GM12891 (cell line): ENCODE measurements around the gene CD81.

Source experiments
- DNase-seq: peaks from one replicate; pipeline ENCODE4 v3.0.0; 2011; ENCODE audit warnings: low spot score; ENCODE audit not compliant: insufficient read length
- FAIRE-seq: peaks from 2 replicates; lab custom pipeline; 2011; peaks lifted over from hg19 to GRCh38; lab: Jason Lieb, UNC
- PAX5 ChIP-seq: IDR thresholded peaks from 2 replicates; pipeline ENCODE4 v1.6.1; 2011; ENCODE audit warnings: low read length, moderate library complexity, mild to moderate bottlenecking; ENCODE audit not compliant: insufficient read depth, severe bottlenecking
- POLR2A ChIP-seq: IDR thresholded peaks from 2 replicates; pipeline ENCODE4 v1.6.1; 2011; ENCODE audit warnings: low read depth, low read length, control low read depth
- POLR2AphosphoS5 ChIP-seq: IDR thresholded peaks from 2 replicates; pipeline ENCODE4 v1.6.1; 2011; ENCODE audit warnings: low read depth, low read length, control low read depth
- POU2F2 ChIP-seq: IDR thresholded peaks from 2 replicates; pipeline ENCODE4 v1.6.1; 2011; ENCODE audit warnings: low read depth, mild to moderate bottlenecking, control low read depth, low read length, moderate library complexity
- SPI1 ChIP-seq: IDR thresholded peaks from 2 replicates; pipeline ENCODE4 v1.6.1; 2011; ENCODE audit warnings: low read depth, low read length, control low read depth
- TAF1 ChIP-seq: IDR thresholded peaks from 2 replicates; pipeline ENCODE4 v1.6.1; 2011; ENCODE audit warnings: low read depth, low read length, control low read depth

CD81 gene

DNA sequence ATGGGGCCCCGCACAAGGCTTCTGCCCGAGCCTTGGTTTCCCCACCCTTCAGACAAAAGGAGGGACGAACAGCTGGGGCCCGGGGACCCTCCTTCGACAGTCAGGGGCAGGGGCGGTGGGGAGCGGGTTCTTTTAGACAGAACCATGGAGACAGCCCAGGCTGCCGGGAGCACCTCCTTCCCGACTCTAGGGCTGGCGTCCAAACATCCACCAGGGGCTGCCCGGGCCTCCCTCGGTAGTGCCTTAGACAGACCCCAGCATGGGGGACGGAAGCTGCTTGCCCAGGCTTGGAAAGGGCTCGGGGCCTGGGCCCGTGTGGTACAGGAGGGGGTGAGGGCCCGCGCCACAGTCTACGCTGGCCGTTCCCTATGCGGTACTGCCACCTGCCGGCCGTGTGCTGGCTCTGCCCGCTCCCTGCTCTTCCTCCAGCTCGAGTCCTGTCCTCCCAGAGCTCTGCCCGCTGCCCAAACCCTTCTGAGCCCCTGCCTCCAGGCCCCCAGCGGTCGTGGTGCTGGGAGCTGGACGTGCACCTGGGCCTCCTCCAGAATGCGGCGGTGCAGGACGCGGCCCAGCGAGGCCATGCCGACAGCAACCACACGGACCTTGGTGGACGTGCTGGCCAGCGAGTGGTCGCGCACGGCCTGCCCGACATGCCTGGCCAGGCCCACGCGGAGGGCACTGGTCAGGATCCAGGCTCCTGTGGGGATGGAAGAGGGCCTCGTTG lies 43.6 kb downstream of the CD81 start:
- FAIRE-seq, result peak; percentile 94
- peak; percentile 99 for DNase-seq
- TF ChIP-seq SPI1 (no peak), TAF1 (no peak), PAX5 (no peak), POLR2AphosphoS5 (no peak), POLR2A (no peak), POU2F2 (no peak)

DNA sequence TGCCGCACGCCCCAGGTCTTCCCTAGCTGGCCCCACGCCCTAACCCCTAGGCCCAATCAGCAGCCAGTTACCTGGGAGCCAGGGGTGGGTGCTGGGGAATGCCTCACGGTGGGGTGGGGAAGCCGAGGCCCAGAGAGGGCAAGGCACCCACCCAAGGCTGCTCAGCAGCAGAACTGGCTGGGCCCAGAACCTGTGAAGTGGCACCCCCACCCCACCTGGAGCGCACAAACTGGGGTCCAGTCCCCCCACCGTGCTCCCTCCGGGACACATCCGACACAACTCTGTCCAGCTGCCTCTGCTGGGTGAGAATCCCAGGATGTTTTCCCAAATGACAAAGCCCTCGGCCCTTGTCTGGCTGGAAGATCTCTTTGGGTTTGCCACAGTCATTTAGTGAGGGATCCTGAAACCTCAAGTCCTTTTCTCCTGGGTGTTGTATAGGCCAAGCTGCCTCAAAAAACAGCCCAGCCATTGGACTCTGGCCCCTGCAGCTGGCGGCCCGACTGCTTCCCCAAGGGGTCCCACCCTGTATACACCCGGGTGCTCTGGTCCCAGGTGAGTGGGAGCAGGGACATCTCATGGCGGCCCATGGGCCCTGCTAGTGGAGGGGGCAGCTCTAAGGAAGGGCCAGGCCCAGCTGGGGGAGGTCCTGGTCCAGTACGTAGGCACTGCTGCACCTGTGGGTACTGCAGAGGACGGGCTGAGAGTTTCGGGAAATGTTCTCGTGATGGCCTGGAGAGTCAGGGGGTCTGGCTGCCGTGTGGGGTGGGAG lies 44.3 kb downstream of the CD81 start:
- TF ChIP-seq POLR2AphosphoS5 (no peak), SPI1 (no peak), POLR2A (no peak), TAF1 (no peak), PAX5 (no peak), POU2F2 (no peak)
- DNase-seq (no peak), FAIRE-seq (no peak)

DNA sequence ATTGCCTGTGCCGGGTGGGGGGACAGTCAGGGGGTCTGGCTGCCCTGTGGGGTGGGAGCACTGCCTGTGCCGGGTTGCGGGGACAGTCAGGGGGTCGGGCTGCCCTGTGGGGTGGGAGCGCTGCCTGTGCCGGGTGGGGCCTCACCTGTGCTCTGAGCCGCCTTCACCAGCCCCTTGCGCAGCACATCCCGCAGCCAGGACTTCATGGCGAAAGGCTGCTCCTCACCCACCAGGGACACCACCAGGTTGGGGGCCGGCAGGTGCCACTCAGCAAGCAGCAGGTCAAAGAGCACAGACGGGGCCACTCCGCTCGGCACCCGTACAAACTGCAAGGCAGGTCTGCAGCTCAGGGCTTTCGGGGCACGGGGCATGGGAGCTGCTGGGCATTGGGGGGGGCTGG lies 44.9 kb downstream of the CD81 start:
- FAIRE-seq, result no peak
- DNase-seq, result no peak
- TF ChIP-seq POLR2AphosphoS5 (no peak), POLR2A (no peak), PAX5 (no peak), SPI1 (no peak), POU2F2 (no peak), TAF1 (no peak)

DNA sequence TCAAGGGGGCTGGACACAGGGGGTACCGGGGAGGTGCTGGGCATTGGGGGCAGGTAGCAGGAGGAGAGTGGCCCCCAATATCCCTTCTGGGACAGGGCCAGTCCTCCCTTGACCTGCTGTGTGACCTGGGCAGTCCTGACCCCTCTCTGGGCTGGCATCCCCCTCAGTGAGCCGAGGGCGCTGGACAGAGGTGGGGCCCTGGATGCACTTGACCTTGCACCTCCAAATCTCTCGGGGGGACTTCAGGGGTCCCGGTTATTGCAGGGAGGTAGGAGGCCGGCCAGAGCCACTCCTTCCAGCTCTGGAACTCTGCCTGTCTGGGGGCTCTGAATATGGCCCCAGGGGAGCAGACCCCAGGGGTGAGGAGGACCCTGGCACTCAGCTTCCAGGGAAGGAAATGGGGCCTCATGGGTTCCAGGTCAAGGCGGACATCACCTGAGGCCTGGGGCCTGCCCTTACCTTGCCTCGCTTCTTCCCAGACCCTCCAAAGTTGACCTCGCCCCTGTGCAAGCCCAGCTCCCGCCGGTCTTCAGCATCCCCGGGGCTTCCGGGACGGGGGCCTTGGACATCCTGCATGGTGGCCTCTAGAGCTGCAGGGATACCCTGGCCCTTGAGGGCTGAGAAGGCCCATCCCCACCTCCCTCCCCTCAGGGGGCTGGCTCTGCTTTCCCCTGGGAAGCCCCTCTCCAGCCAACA lies 45.5 kb downstream of the CD81 start:
- TF ChIP-seq POLR2AphosphoS5 (no peak), PAX5 (no peak)
- DNase-seq, result no peak
- no peak for FAIRE-seq

- DNase-seq, result no peak
- FAIRE-seq, result no peak
Observed at GRCh38 chr11:2423157-2424025, 46.3 kb downstream of the CD81 start.

DNA sequence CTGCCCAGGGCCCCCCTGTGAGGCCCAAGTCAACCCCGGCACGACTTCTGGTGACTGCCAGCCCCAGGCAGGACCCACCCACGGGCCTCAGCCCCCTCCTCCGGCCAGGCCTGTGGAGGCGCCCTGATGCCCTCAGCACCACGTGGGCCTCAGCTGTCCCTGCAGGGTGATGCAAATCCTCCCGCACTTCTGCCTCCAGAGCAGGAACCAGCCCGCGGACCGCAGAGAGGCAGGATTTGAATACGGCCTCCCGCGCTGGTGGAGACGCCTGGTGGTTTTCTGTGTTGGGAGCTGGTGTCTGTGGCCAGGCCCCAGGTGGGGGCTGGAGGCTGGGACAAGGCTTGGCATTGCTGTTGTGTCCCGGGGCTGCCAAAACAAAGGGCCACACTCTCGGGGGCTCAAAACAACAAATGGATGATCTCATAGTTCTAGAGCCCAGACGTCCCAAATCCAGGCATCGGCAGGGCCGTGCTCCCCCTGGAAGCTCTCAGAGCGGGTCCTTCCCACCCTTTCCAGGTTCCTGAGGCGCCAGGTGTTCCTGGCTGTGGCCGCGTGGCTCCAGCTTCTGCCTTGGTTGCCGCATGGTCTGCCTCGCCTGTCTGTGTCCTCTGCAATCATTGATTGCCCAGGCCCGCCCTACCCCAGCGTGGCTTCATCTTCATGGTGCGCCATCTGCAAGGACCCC lies 47.8 kb downstream of the CD81 start:
- no peak for DNase-seq
- no peak for TF ChIP-seq POLR2AphosphoS5
- no peak for TF ChIP-seq POLR2A
- no peak for TF ChIP-seq SPI1
- no peak for TF ChIP-seq TAF1
- TF ChIP-seq PAX5, result no peak
- no peak for FAIRE-seq

More at GRCh38 chr11:2423157-2424025, 46.3 kb downstream of the CD81 start:
- TF ChIP-seq POLR2AphosphoS5 (no peak), SPI1 (no peak), POU2F2 (no peak), TAF1 (no peak), POLR2A (no peak), PAX5 (no peak)

DNA sequence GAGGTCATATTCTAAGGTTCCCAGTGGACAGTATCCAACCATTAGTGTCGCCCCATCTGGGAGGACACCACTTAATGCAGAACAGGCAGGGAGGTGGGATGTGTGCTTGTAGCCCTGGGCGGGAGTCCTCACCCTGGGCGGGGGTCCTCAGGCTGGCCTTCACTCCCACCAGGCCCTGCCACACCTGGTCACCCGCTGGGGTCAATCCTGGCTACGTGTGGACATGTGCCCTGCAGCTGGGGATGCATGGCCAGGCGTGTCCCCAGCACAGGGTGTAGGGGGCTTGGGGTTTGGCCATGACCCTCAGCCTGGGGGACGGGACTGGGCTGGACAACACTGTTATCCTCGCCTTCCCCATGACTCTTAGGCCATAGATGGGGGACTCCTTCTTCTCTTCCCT lies 48.4 kb downstream of the CD81 start:
- no peak for FAIRE-seq

DNA sequence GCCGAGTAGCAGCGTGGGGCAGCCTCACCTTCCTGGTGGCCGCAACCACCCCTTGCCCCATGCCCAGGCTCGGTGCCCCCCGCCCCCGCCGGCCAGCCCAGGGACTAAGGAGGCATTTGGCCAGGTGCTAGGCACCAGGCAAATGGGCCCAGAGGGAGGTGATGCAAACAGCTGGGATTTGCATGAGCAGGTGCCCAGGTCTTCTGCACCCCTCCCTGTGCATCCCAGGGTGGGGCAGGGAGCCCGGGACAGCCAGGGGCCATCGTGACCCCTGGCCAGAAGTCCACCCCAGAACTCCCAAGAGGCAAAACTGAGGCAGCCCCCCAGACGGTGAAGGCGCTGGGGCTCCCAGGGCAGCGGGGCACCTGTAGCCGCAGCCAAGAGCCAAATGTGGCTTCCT lies 49.1 kb downstream of the CD81 start:
- FAIRE-seq (no peak), DNase-seq (no peak)
- TF ChIP-seq POU2F2 (no peak), PAX5 (no peak), POLR2A (no peak), TAF1 (no peak), POLR2AphosphoS5 (no peak), SPI1 (no peak)

More for the DNA sequence above, 48.4 kb downstream of the CD81 start:
- no peak for TF ChIP-seq PAX5
- no peak for TF ChIP-seq POLR2A
- TF ChIP-seq POU2F2, result no peak
- no peak for TF ChIP-seq TAF1
- TF ChIP-seq SPI1, result no peak
- no peak for TF ChIP-seq POLR2AphosphoS5
- DNase-seq, result no peak
